HG03558 (cell line): ENCODE measurements around the gene C12orf57.

ENCODE experiments used
- ATAC-seq: cut with Tn5 transposase; IDR thresholded peaks from one replicate; pipeline ENCODE4 v1.9.1; 2021; ENCODE audit warnings: moderate number of reproducible peaks; ENCODE audit not compliant: unreplicated experiment; ENCODE audit errors: extremely low read depth

Gene C12orf57

GRCh38 chr12:6981152-6982052, 37.6 kb downstream of the C12orf57 start:
- no peak for ATAC-seq

- no peak for ATAC-seq
Measured at GRCh38 chr12:6982532-6982931, 38.7 kb downstream of the C12orf57 start.

GRCh38 chr12:6987956-6988553, 44.2 kb downstream of the C12orf57 start:
- no peak for ATAC-seq
